ENCODE results near the gene STARD13.

DNA sequence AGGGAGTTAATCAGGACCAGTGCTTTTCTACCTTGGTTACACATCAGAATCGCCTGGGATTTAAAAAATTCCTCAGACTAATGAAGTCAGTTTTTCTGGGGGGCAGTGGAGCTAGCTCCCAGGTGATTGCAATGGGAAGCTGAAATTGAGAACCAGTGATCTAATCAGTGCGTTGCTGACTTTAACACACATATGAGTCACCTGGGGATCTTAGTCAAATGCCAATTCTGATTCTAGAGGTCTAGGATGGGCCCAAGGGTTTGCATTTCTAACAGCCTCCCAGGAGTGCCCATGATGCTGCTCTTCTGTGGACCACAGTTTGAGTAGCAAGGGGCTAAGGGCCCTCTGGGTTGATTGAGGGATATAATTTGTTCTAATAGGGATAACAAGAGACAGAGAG, 214.8 kb downstream of the STARD13 start:
- TF ChIP-seq POLR2A (IDR thresholded peaks at IDR 0.05) (no peak), POLR2AphosphoS5 (IDR thresholded peaks at IDR 0.05) (no peak)
- TF ChIP-seq, protein P1, sequence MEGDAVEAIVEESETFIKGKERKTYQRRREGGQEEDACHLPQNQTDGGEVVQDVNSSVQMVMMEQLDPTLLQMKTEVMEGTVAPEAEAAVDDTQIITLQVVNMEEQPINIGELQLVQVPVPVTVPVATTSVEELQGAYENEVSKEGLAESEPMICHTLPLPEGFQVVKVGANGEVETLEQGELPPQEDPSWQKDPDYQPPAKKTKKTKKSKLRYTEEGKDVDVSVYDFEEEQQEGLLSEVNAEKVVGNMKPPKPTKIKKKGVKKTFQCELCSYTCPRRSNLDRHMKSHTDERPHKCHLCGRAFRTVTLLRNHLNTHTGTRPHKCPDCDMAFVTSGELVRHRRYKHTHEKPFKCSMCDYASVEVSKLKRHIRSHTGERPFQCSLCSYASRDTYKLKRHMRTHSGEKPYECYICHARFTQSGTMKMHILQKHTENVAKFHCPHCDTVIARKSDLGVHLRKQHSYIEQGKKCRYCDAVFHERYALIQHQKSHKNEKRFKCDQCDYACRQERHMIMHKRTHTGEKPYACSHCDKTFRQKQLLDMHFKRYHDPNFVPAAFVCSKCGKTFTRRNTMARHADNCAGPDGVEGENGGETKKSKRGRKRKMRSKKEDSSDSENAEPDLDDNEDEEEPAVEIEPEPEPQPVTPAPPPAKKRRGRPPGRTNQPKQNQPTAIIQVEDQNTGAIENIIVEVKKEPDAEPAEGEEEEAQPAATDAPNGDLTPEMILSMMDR (IDR thresholded peaks at IDR 0.05): no peak
